ENCODE results near the gene RAVER2. TPM values are rescaled to one million over a fixed set of nuclear protein-coding genes. Genes with fewer than 3 reads are reported as not detected.

The RAVER2 gene
- total and polyA plus RNA-seq, 2 of the 13 experiments (the other 11 are each of a cell fraction or from before 2014, with no cell fraction given): 11.4 to 15.4 TPM

DNA sequence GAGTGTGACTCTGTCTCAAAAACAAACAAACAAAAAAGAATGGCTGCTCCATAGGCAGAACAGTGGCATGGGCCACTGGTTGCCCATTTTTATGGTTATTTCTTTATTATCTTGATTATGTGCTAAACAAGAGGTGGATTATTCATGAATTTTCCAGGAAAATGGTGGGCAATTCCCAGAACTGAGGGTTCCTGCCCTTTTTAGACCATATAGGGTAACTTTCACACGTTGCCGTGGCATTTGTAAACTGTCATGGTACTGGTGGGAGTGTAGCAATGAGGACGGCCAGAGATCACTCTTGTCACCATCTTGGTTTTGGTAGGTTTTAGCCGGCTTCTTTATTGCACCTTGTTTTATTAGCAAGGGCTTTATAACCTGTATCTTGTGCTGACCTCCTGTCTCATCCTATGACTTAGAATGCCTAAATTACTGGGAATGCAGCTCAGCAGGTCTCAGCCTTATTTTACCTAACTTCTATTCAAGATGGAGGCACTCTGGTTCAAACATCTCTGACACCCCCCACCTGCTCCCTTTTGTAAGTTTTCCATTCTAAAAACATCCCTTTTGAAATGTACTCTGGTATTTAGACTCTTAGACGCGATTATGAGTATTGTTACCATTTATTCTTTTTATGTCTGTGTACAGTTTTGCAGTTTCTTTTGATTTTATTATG lies 57.1 kb downstream of the RAVER2 start:
- Histone ChIP-seq H3K4me3 (replicated peaks in 1 of 3; ENCODE audit: insufficient read depth in 1 of 3, low read depth in 2 of 3, low read length in 3 of 3) (no peak overlapping the region), H2AFZ (ENCODE audit: low read length) (no peak overlapping the region), H3K79me2 (ENCODE audit: insufficient read depth, low read length) (no peaks in the 10 kb centered on the region), H3K9ac (ENCODE audit: insufficient read depth, low read depth, low read length) (no peak overlapping the region), H3K4me2 (ENCODE audit: low read depth, low read length) (no peak overlapping the region), H3K27ac (ENCODE audit: extremely low read length, insufficient read depth, low read length) (no peak overlapping the region), H3K9me3 (ENCODE audit: low read length) (no peaks in the 10 kb centered on the region), H3K4me1 (ENCODE audit: insufficient read depth, low read length) (no peaks in the 10 kb centered on the region), H3K36me3 (replicated peaks in 1 of 2; ENCODE audit: control insufficient read depth in 1 of 2, insufficient read depth in 2 of 2, low read length in 2 of 2) (no peaks in the 10 kb centered on the region; a peak in 1 of 5 replicates), H4K20me1 (ENCODE audit: insufficient read depth, low read length) (no peaks in the 10 kb centered on the region), H3K27me3 (ENCODE audit: control insufficient read depth in 1 of 2, insufficient read depth in 2 of 2, low read length in 2 of 2) (no peaks in the 10 kb centered on the region)
- CTCF ChIA-PET (ENCODE audit: low intra/inter-chr PET ratio, low total read pairs): no interaction called here
- BruUV-seq (replicated peaks): no TSS peak
- FAIRE-seq (no peak), ATAC-seq (no peak), DNase-seq (ENCODE audit: low spot score) (no peak)
- intact Hi-C loops (cut with micrococcal nuclease; ENCODE audit: unreplicated experiment): no loop called here
- POLR2A ChIA-PET: no interaction called here
- in situ Hi-C loops (cut with HindIII; ENCODE audit: extremely low pct_ligation_motif_present, low pct_unique_long_range_greater_than_20kb): no loop called here
- TF ChIP-seq, protein P1, sequence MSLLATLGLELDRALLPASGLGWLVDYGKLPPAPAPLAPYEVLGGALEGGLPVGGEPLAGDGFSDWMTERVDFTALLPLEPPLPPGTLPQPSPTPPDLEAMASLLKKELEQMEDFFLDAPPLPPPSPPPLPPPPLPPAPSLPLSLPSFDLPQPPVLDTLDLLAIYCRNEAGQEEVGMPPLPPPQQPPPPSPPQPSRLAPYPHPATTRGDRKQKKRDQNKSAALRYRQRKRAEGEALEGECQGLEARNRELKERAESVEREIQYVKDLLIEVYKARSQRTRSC (CRISPR knock-in tag; IDR thresholded peaks at IDR 0.05; ENCODE audit: low read depth): no peak
- TF ChIP-seq ZNF34 (CRISPR knock-in tag; IDR thresholded peaks at IDR 0.05; ENCODE audit: borderline replicate concordance) (no peak), TRAFD1 (CRISPR knock-in tag; IDR thresholded peaks at IDR 0.05; ENCODE audit: borderline replicate concordance) (no peak), HNRNPUL1 (IDR thresholded peaks at IDR 0.05; ENCODE audit: low read depth, low read length) (no peak), AGO2 (optimal IDR thresholded peaks at IDR 0.05; ENCODE audit: low read depth, low read length) (no peak), RBM22 (optimal IDR thresholded peaks at IDR 0.05; ENCODE audit: low read length) (no peak), DNMT3B (CRISPR knock-in tag; conservative IDR thresholded peaks at IDR 0.05) (no peak), HNRNPLL (IDR thresholded peaks at IDR 0.05; ENCODE audit: low read depth, low read length, poor library complexity, severe bottlenecking) (no peak), ZNF775 (CRISPR knock-in tag; IDR thresholded peaks at IDR 0.05; ENCODE audit: borderline replicate concordance) (no peak), ARNT2 (CRISPR knock-in tag; IDR thresholded peaks at IDR 0.05; ENCODE audit: low read depth) (no peak), SP1 (IDR thresholded peaks at IDR 0.05) (no peak), SP1 (CRISPR knock-in tag; IDR thresholded peaks at IDR 0.05) (no peak)
- WGBS (ENCODE audit: low lambda C conversion rate): 97% methylated on average over 6 of the region's 6 CpGs
